GM12878 (cell line): ENCODE results near the gene NBEA. TPM values are rescaled to one million over a fixed set of nuclear protein-coding genes. Genes with fewer than 3 reads are reported as not detected.

Experiments
- ATAC-seq: fragments of 200-7000 bp; cut with Tn5 transposase; 3 replicates; pipeline ENCODE4 v1.9.1; 2020; ENCODE audit warnings: mild to moderate bottlenecking, moderate library complexity
- BruUV-seq: library from RNA; stranded (reverse); fragments of 400-500 nt; replicated peaks from 2 replicates; lab custom pipeline; 2021; lab: Mats Ljungman, UMichigan
- CTCF ChIA-PET: fragments of 300-600 bp; sonication (Branson Sonifier 250); formaldehyde crosslinking; extraction: SDS; loops from one replicate; lab custom pipeline; 2021; ENCODE audit warnings: inconsistent platforms; lab: Yijun Ruan, JAX
- POLR2A ChIA-PET: fragments of 350-600 bp; formaldehyde crosslinking; extraction: SDS; loops from one replicate; lab custom pipeline; 2021; ENCODE audit warnings: inconsistent platforms; lab: Charles Lee
- RAD21 ChIA-PET: fragments of 300-600 bp; sonication (Branson Sonifier 250); formaldehyde crosslinking; loops from one replicate; lab custom pipeline; 2023; ENCODE audit warnings: antibody characterized with exemption; ENCODE audit not compliant: unreplicated experiment; lab: Charles Lee
- SMC1A ChIA-PET: fragments of 300-600 bp; sonication (Branson Sonifier 250); formaldehyde crosslinking; loops from one replicate; lab custom pipeline; 2023; ENCODE audit not compliant: unreplicated experiment, uncharacterized antibody; lab: Charles Lee
- DNase-seq: peaks from one replicate; pipeline ENCODE4 v3.0.0-alpha.2; 2011; ENCODE audit warnings: low read depth, low spot score
- FAIRE-seq: peaks from 3 replicates; lab custom pipeline; 2011; peaks lifted over from hg19 to GRCh38; lab: Jason Lieb, UNC
- H2AFZ ChIP-seq: 2 replicates; pipeline ENCODE4 v1.6.0; 2011; ENCODE audit warnings: low read depth, low read length, control low read depth; ENCODE audit not compliant: control insufficient read depth
- H3K27ac ChIP-seq: 2 replicates; pipeline ENCODE4 v1.5.1; 2011; ENCODE audit warnings: control low read depth; ENCODE audit not compliant: control insufficient read depth, insufficient read depth
- H3K27me3 ChIP-seq, 2 experiments: replicated peaks in 1 of 2; 2 replicates each; pipeline versions ENCODE4 v1.6.0 to v1.6.1; 2011; ENCODE audit warnings: low read length in 1 of 2; ENCODE audit not compliant: control insufficient read depth in 2 of 2, insufficient read depth in 2 of 2
- H3K36me3 ChIP-seq, 2 experiments: 2 replicates each; pipeline ENCODE4 v1.5.1; 2011; ENCODE audit warnings: low read length in 1 of 2; ENCODE audit not compliant: control insufficient read depth in 2 of 2, insufficient read depth in 2 of 2
- H3K4me1 ChIP-seq: 2 replicates; pipeline ENCODE4 v1.6.1; 2011; ENCODE audit warnings: mild to moderate bottlenecking, low read length, moderate library complexity, mixed read lengths; ENCODE audit not compliant: control insufficient read depth, insufficient read depth
- H3K4me2 ChIP-seq: 2 replicates; pipeline ENCODE4 v1.6.0; 2011; ENCODE audit warnings: control low read depth; ENCODE audit not compliant: control insufficient read depth, insufficient read depth
- H3K4me3 ChIP-seq: fragments of 200-600 bp; sonication (generic); 2 replicates; pipeline ENCODE4 v1.5.1; 2016
- H3K79me2 ChIP-seq: 2 replicates; pipeline ENCODE4 v1.6.0; 2011; ENCODE audit warnings: low read length; ENCODE audit not compliant: control insufficient read depth, insufficient read depth
- H3K9ac ChIP-seq: 2 replicates; pipeline ENCODE4 v1.8.0; 2011; ENCODE audit warnings: low read length, control low read depth, mixed read lengths; ENCODE audit not compliant: control insufficient read depth, insufficient read depth
- H3K9me3 ChIP-seq: replicated peaks from 3 replicates; pipeline ENCODE4 v1.5.1; 2011; ENCODE audit warnings: mild to moderate bottlenecking, low read length; ENCODE audit not compliant: control insufficient read depth, insufficient read depth
- H4K20me1 ChIP-seq: 2 replicates; pipeline ENCODE4 v1.6.0; 2011; ENCODE audit not compliant: control insufficient read depth, insufficient read depth
- CHD2 ChIP-seq: IDR thresholded peaks from 2 replicates; pipeline ENCODE4 v1.6.1; 2011; ENCODE audit warnings: low read depth, low read length, improper control_type of control experiment, borderline replicate concordance
- MYB ChIP-seq: fragments of 150-350 bp; IDR thresholded peaks from 2 replicates; pipeline ENCODE4 v1.6.1; 2014; ENCODE audit warnings: mild to moderate bottlenecking, low read depth, low read length, borderline replicate concordance
- SIX5 ChIP-seq: IDR thresholded peaks from 2 replicates; pipeline ENCODE4 v1.6.1; 2011; ENCODE audit warnings: mild to moderate bottlenecking, low read depth, low read length, moderate library complexity; ENCODE audit not compliant: severe bottlenecking
- SMC3 ChIP-seq: IDR thresholded peaks from 2 replicates; pipeline ENCODE4 v1.6.1; 2011; ENCODE audit warnings: low read length, improper control_type of control experiment, borderline replicate concordance
- WGBS: methylation state at CpG from one replicate; pipeline ENCODE4 v1.1.6; 2016; ENCODE audit warnings: low lambda C conversion rate; ENCODE audit not compliant: insufficient replicate concordance, insufficient coverage; ENCODE audit errors: missing lambda C conversion rate; 5-methylcytosine and 5-hydroxymethylcytosine counted together
- in situ Hi-C: fragments of 300-500 bp; cut with MboI; formaldehyde crosslinking; loops from 9 replicates; pipeline ENCODE4 v1.14.3; 2018; ENCODE audit warnings: mixed read lengths
- intact Hi-C: fragments of 100-400 bp; cut with micrococcal nuclease; formaldehyde crosslinking; loops from one replicate; pipeline ENCODE4 v1.14.2; 2022; ENCODE audit not compliant: unreplicated experiment
- polyA plus RNA-seq, 11 experiments: library from polyadenylated mRNA; depleted of rRNA in 4 of 11; unstranded in 6 of 11; stranded (reverse) in 5 of 11; fragments of >200 nt; fragmentation: Nextera tagmentation in 4 of 11; fragmentation: Illumina TruSeq in 1 of 11; extraction: Ambion mirVana in 4 of 11; extraction: Trizol in 1 of 11; gene quantifications; 1 replicate in 1 of 11; 2 replicates in 10 of 11; pipeline versions ENCODE4 v1.2.1 to v1.2.3, GENCODE V29; 2011 to 2016; ENCODE audit warnings: inconsistent platforms in 2 of 11, missing spikeins in 2 of 11, low read depth in 1 of 11
- total RNA-seq, 4 experiments: library from RNA; depleted of rRNA in 3 of 4; stranded (reverse); fragments of >200 nt in 3 of 4; fragmentation: Illumina TruSeq in 1 of 4; extraction: Trizol in 1 of 4; gene quantifications; 2 replicates each; pipeline versions ENCODE4 v1.2.1 to v1.2.3, GENCODE V29; 2013 to 2021
- TF ChIP-seq, protein P1 (sequence below): fragments of 450-650 bp; formaldehyde crosslinking; IDR thresholded peaks from 2 replicates; pipeline ENCODE4 v1.4.0; 2022; ENCODE audit warnings: mild to moderate bottlenecking, moderate library complexity

Gene NBEA
- total and polyA plus RNA-seq, 10 of the 15 experiments (the other 5 are each of a cell fraction or from before 2014, with no cell fraction given): 0.23 to 3.6 (median 0.55) TPM

DNA sequence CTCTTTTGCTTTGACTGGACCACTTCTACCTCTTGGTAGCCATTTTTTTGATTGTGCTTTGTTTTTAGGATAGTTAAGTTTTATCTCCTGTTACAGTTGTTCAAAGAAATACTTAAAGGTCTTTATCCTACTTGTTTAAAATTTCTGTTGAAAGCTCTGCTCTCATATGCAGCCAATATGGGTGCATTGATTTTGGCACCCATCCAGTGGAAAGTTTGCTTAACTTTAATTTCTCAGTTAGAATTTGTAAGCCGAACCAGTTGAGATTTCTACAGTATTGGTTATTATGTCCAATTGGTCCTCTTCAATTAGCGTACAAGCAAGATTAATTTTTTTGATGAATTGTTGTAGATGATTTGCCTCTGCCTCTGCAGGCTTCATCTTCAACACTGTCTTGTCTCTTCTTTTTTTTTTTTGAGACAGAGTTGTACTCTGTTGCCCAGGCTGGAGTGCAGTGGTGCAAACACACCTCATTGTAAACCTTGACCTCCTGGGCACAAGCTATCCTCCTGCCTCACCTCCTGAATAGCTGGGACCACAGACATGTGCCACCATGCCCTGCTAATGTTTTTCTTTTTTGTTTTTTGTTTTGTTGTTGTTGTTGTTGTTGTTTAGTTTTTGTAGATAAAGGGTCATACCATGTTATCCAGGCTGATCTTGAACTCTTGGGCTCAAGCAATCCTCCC lies 469.1 kb downstream of the NBEA start:
- H3K9me3 ChIP-seq: no peaks in the 10 kb centered on the region
- H3K79me2 ChIP-seq: no peaks in the 10 kb centered on the region
- POLR2A ChIA-PET: no interaction called here

More for the DNA sequence above, 469.1 kb downstream of the NBEA start:
- RAD21 ChIA-PET: no interaction called here
- DNase-seq: no peak
- Histone ChIP-seq H3K9ac (no peak overlapping the region), H3K4me3 (no peak overlapping the region), H2AFZ (no peak overlapping the region), H4K20me1 (no peaks in the 10 kb centered on the region), H3K27ac (no peak overlapping the region), H3K4me1 (no peaks in the 10 kb centered on the region), H3K27me3 (no peaks in the 10 kb centered on the region), H3K4me2 (no peak overlapping the region), H3K36me3 (no peaks in the 10 kb centered on the region)
- CTCF ChIA-PET: no interaction called here
- WGBS: 44% methylated on average over 2 of the region's 2 CpGs
- intact Hi-C loops (no loop called here), in situ Hi-C loops (no loop called here)
- FAIRE-seq: no peak
- TF ChIP-seq MYB: no peak
- TF ChIP-seq SMC3: no peak
- no peak for TF ChIP-seq CHD2
- TF ChIP-seq, protein P1, sequence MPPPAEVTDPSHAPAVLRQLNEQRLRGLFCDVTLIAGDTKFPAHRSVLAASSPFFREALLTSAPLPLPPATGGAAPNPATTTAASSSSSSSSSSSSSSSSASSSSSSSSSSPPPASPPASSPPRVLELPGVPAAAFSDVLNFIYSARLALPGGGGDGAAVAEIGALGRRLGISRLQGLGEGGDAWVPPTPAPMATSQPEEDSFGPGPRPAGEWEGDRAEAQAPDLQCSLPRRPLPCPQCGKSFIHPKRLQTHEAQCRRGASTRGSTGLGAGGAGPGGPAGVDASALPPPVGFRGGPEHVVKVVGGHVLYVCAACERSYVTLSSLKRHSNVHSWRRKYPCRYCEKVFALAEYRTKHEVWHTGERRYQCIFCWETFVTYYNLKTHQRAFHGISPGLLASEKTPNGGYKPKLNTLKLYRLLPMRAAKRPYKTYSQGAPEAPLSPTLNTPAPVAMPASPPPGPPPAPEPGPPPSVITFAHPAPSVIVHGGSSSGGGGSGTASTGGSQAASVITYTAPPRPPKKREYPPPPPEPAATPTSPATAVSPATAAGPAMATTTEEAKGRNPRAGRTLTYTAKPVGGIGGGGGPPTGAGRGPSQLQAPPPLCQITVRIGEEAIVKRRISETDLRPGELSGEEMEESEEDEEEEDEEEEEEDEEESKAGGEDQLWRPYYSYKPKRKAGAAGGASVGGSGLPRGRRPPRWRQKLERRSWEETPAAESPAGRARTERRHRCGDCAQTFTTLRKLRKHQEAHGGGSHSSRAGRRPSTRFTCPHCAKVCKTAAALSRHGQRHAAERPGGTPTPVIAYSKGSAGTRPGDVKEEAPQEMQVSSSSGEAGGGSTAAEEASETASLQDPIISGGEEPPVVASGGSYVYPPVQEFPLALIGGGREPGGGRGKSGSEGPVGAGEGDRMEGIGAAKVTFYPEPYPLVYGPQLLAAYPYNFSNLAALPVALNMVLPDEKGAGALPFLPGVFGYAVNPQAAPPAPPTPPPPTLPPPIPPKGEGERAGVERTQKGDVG (CRISPR knock-in tag): no peak
- no peak for TF ChIP-seq SIX5
- SMC1A ChIA-PET: no interaction called here
- BruUV-seq: no TSS peak
- ATAC-seq: no peak
